Jurkat, Clone E6-1 (cell line): ENCODE data around the gene HOXD8.

Source experiments
- DNase-seq: peaks from one replicate; pipeline ENCODE4 v3.0.0-alpha.2; 2011; ENCODE audit warnings: low read depth, low spot score
- H3K4me3 ChIP-seq: 2 replicates; pipeline ENCODE4 v1.5.1; 2011; ENCODE audit warnings: mild to moderate bottlenecking, low read length, control low read depth, moderate library complexity

The HOXD8 gene

GRCh38 chr2:176112375-176113302, 16.9 kb upstream of the HOXD8 start:
- DNase-seq = no peak

GRCh38 chr2:176114120-176114929, 15.2 kb upstream of the HOXD8 start:
- DNase-seq = no peak
- H3K4me3 ChIP-seq = no peak overlapping the region

More at GRCh38 chr2:176112375-176113302, 16.9 kb upstream of the HOXD8 start:
- no peak overlapping the region for H3K4me3 ChIP-seq

- DNase-seq = no peak
Observed at GRCh38 chr2:176114930-176115625, 14.4 kb upstream of the HOXD8 start.

GRCh38 chr2:176115883-176116813, 13.4 kb upstream of the HOXD8 start, which contains the start of gene HOXD10:
HOXD10 (plus strand) TSS chr2:176116778; CDS start chr2:176116834, 56 bp downstream.
- no peak for DNase-seq
- H3K4me3 ChIP-seq = no peak within 1 kb of the TSS

More at GRCh38 chr2:176114930-176115625, 14.4 kb upstream of the HOXD8 start:
- no peak overlapping the region for H3K4me3 ChIP-seq

GRCh38 chr2:176117162-176117822, 12.2 kb upstream of the HOXD8 start:
- DNase-seq = no peak
- no peak overlapping the region for H3K4me3 ChIP-seq

- DNase-seq = no peak
- H3K4me3 ChIP-seq = no peak overlapping the region
Observed at GRCh38 chr2:176117823-176118371, 11.6 kb upstream of the HOXD8 start.

GRCh38 chr2:176118601-176119339, 10.7 kb upstream of the HOXD8 start:
- peak; percentile 38 for DNase-seq
- no peak overlapping the region; the same call in 1 of the 2 replicates for H3K4me3 ChIP-seq

GRCh38 chr2:176120364-176121189, 8.9 kb upstream of the HOXD8 start:
- H3K4me3 ChIP-seq = no peak overlapping the region
- DNase-seq = no peak

GRCh38 chr2:176121190-176122051, 8.1 kb upstream of the HOXD8 start:
- H3K4me3 ChIP-seq = no peak overlapping the region
- no peak for DNase-seq

GRCh38 chr2:176122052-176122682, 7.3 kb upstream of the HOXD8 start:
- no peak for DNase-seq
- H3K4me3 ChIP-seq = no peak overlapping the region

GRCh38 chr2:176122683-176123410, 6.7 kb upstream of the HOXD8 start, which contains the start of gene HOXD9:
HOXD9 (plus strand) TSS chr2:176122719; CDS start chr2:176122769, 50 bp downstream.
- no peak within 1 kb of the TSS for H3K4me3 ChIP-seq
- DNase-seq = no peak

- no peak for DNase-seq
- H3K4me3 ChIP-seq = no peak overlapping the region
Observed at GRCh38 chr2:176123411-176124109, 5.9 kb upstream of the HOXD8 start.
